ENCODE measurements around the gene IGSF3. TPM values are rescaled to one million over a fixed set of nuclear protein-coding genes. Genes with fewer than 3 reads are reported as not detected.

IGSF3 gene
- total and polyA plus RNA-seq, 2 donors (not counting 1 experiment from before 2014, with no cell fraction given) = under 0.01 to 0.02 TPM

DNA sequence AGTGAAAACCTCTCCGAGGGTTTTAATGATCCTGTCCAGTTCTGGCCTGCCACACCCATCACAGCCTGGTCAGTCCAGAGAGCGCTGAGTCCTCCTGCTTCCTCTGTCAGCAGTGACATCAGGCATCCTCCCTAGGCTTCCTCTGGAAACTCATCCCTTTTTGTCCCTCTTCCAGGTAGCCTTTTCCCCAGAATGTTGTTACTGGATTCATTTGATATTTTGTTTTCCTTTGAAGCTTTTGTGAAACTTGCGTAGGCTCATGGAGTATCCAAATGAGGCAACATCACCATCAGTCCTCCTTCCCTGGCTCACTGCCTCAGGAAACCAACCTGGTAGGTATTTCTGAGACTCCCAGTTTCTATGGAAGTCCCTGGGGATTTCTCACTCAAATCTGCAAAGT lies 27.0 kb upstream of the IGSF3 start:
- Histone ChIP-seq H3K27ac (ENCODE audit: insufficient read depth, low read length) (no peak overlapping the region), H3K4me2 (ENCODE audit: extremely low read depth, insufficient read depth, low read length) (no peak overlapping the region), H2AFZ (ENCODE audit: low read length) (no peak overlapping the region), H3K9ac (ENCODE audit: insufficient read depth, low read length) (no peak overlapping the region), H3K27me3 (ENCODE audit: control insufficient read depth, insufficient read depth, low read length) (no peaks in the 10 kb centered on the region), H3K79me2 (ENCODE audit: control insufficient read depth, insufficient read depth, low read length) (no peaks in the 10 kb centered on the region), H3K9me3 (ENCODE audit: control insufficient read depth, insufficient read depth, low read depth, low read length) (no peaks in the 10 kb centered on the region), H3K36me3 (ENCODE audit: control insufficient read depth, insufficient read depth, low read length) (no peaks in the 10 kb centered on the region), H4K20me1 (ENCODE audit: control insufficient read depth, extremely low read depth, insufficient read depth, low read length) (no peaks in the 10 kb centered on the region), H3K4me1 (ENCODE audit: control insufficient read depth, extremely low read depth, insufficient read depth, low read length) (no peaks in the 10 kb centered on the region), H3K4me3 (replicated peaks in 1 of 4; ENCODE audit: control extremely low read depth in 1 of 4, insufficient read depth in 1 of 4, low read depth in 3 of 4, low read length in 4 of 4) (no peak overlapping the region)
- TF ChIP-seq, protein P1, sequence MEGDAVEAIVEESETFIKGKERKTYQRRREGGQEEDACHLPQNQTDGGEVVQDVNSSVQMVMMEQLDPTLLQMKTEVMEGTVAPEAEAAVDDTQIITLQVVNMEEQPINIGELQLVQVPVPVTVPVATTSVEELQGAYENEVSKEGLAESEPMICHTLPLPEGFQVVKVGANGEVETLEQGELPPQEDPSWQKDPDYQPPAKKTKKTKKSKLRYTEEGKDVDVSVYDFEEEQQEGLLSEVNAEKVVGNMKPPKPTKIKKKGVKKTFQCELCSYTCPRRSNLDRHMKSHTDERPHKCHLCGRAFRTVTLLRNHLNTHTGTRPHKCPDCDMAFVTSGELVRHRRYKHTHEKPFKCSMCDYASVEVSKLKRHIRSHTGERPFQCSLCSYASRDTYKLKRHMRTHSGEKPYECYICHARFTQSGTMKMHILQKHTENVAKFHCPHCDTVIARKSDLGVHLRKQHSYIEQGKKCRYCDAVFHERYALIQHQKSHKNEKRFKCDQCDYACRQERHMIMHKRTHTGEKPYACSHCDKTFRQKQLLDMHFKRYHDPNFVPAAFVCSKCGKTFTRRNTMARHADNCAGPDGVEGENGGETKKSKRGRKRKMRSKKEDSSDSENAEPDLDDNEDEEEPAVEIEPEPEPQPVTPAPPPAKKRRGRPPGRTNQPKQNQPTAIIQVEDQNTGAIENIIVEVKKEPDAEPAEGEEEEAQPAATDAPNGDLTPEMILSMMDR (conservative IDR thresholded peaks at IDR 0.05 in 1 of 2, IDR thresholded peaks at IDR 0.05 in 1 of 2; ENCODE audit: low read depth in 1 of 2, low read length in 2 of 2) = no peak
- no peak for TF ChIP-seq EZH2 (IDR thresholded peaks at IDR 0.05; ENCODE audit: low read length, missing control alignments)
- DNase-seq (ENCODE audit: low read depth in 2 of 2) = no peak

GRCh38 chr1:116693759-116694480 lies 26.4 kb upstream of the IGSF3 start:
- Histone ChIP-seq H3K4me3 (replicated peaks in 1 of 4; ENCODE audit: control extremely low read depth in 1 of 4, insufficient read depth in 1 of 4, low read depth in 3 of 4, low read length in 4 of 4) (no peak overlapping the region), H2AFZ (ENCODE audit: low read length) (no peak overlapping the region), H3K79me2 (ENCODE audit: control insufficient read depth, insufficient read depth, low read length) (no peaks in the 10 kb centered on the region), H4K20me1 (ENCODE audit: control insufficient read depth, extremely low read depth, insufficient read depth, low read length) (no peaks in the 10 kb centered on the region), H3K4me1 (ENCODE audit: control insufficient read depth, extremely low read depth, insufficient read depth, low read length) (no peaks in the 10 kb centered on the region), H3K27me3 (ENCODE audit: control insufficient read depth, insufficient read depth, low read length) (no peaks in the 10 kb centered on the region), H3K36me3 (ENCODE audit: control insufficient read depth, insufficient read depth, low read length) (no peaks in the 10 kb centered on the region), H3K9me3 (ENCODE audit: control insufficient read depth, insufficient read depth, low read depth, low read length) (no peaks in the 10 kb centered on the region), H3K9ac (ENCODE audit: insufficient read depth, low read length) (no peak overlapping the region), H3K27ac (ENCODE audit: insufficient read depth, low read length) (no peak overlapping the region), H3K4me2 (ENCODE audit: extremely low read depth, insufficient read depth, low read length) (no peak overlapping the region)
- peak in 1 of 2 donors; percentile 70 for DNase-seq (ENCODE audit: low read depth in 2 of 2)
- no peak for TF ChIP-seq EZH2 (IDR thresholded peaks at IDR 0.05; ENCODE audit: low read length, missing control alignments)
- TF ChIP-seq, protein P1 (conservative IDR thresholded peaks at IDR 0.05 in 1 of 2, IDR thresholded peaks at IDR 0.05 in 1 of 2; ENCODE audit: low read depth in 1 of 2, low read length in 2 of 2) = no peak

- H3K79me2 ChIP-seq (ENCODE audit: control insufficient read depth, insufficient read depth, low read length) = no peaks in the 10 kb centered on the region
- no peaks in the 10 kb centered on the region for H4K20me1 ChIP-seq (ENCODE audit: control insufficient read depth, extremely low read depth, insufficient read depth, low read length)
- H3K9me3 ChIP-seq (ENCODE audit: control insufficient read depth, insufficient read depth, low read depth, low read length) = no peaks in the 10 kb centered on the region
- no peak for DNase-seq (ENCODE audit: low read depth in 2 of 2)
- no peak overlapping the region for H3K4me2 ChIP-seq (ENCODE audit: extremely low read depth, insufficient read depth, low read length)
- no peaks in the 10 kb centered on the region for H3K27me3 ChIP-seq (ENCODE audit: control insufficient read depth, insufficient read depth, low read length)
- no peak overlapping the region for H2AFZ ChIP-seq (ENCODE audit: low read length)
- TF ChIP-seq, protein P1 (conservative IDR thresholded peaks at IDR 0.05 in 1 of 2, IDR thresholded peaks at IDR 0.05 in 1 of 2; ENCODE audit: low read depth in 1 of 2, low read length in 2 of 2) = no peak
- TF ChIP-seq EZH2 (IDR thresholded peaks at IDR 0.05; ENCODE audit: low read length, missing control alignments) = no peak
- H3K27ac ChIP-seq (ENCODE audit: insufficient read depth, low read length) = no peak overlapping the region
- H3K4me3 ChIP-seq (replicated peaks in 1 of 4; ENCODE audit: control extremely low read depth in 1 of 4, insufficient read depth in 1 of 4, low read depth in 3 of 4, low read length in 4 of 4) = no peak overlapping the region
- H3K36me3 ChIP-seq (ENCODE audit: control insufficient read depth, insufficient read depth, low read length) = no peaks in the 10 kb centered on the region
- H3K9ac ChIP-seq (ENCODE audit: insufficient read depth, low read length) = no peak overlapping the region
- H3K4me1 ChIP-seq (ENCODE audit: control insufficient read depth, extremely low read depth, insufficient read depth, low read length) = no peaks in the 10 kb centered on the region
Measured at GRCh38 chr1:116692879-116693278, 25.3 kb upstream of the IGSF3 start.
